RWPE1 (cell line): Measurements from ENCODE around the gene LECT2.

ENCODE experiments used
- CTCF ChIA-PET: fragments of 350-600 bp; sonication (Branson Sonifier 250); formaldehyde crosslinking; extraction: SDS; loops from one replicate; lab custom pipeline; 2021; lab: Yijun Ruan, JAX
- POLR2A ChIA-PET: fragments of 400-600 bp; formaldehyde crosslinking; extraction: SDS; loops from one replicate; lab custom pipeline; 2020; ENCODE audit warnings: antibody characterized with exemption; ENCODE audit not compliant: low non-redundant PET; lab: Yijun Ruan, JAX
- DNase-seq: peaks from one replicate; pipeline ENCODE4 v3.0.0; 2012; ENCODE audit warnings: low spot score
- H3K27ac ChIP-seq: fragments of 450-650 bp; 2 replicates; pipeline ENCODE4 v1.5.1; 2017
- TF ChIP-seq, protein P1 (sequence below): fragments of 450-650 bp; conservative IDR thresholded peaks from 2 replicates; pipeline ENCODE4 v1.5.1; 2017; ENCODE audit warnings: low read depth, mild to moderate bottlenecking

LECT2 gene

GRCh38 chr5:135920199-135920598 lies 34.6 kb downstream of the LECT2 start:
- no peak for DNase-seq
- ChIA-PET CTCF (no interaction called here), POLR2A (no interaction called here)
- no peak overlapping the region for H3K27ac ChIP-seq
- TF ChIP-seq, protein P1, sequence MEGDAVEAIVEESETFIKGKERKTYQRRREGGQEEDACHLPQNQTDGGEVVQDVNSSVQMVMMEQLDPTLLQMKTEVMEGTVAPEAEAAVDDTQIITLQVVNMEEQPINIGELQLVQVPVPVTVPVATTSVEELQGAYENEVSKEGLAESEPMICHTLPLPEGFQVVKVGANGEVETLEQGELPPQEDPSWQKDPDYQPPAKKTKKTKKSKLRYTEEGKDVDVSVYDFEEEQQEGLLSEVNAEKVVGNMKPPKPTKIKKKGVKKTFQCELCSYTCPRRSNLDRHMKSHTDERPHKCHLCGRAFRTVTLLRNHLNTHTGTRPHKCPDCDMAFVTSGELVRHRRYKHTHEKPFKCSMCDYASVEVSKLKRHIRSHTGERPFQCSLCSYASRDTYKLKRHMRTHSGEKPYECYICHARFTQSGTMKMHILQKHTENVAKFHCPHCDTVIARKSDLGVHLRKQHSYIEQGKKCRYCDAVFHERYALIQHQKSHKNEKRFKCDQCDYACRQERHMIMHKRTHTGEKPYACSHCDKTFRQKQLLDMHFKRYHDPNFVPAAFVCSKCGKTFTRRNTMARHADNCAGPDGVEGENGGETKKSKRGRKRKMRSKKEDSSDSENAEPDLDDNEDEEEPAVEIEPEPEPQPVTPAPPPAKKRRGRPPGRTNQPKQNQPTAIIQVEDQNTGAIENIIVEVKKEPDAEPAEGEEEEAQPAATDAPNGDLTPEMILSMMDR, result no peak

DNA sequence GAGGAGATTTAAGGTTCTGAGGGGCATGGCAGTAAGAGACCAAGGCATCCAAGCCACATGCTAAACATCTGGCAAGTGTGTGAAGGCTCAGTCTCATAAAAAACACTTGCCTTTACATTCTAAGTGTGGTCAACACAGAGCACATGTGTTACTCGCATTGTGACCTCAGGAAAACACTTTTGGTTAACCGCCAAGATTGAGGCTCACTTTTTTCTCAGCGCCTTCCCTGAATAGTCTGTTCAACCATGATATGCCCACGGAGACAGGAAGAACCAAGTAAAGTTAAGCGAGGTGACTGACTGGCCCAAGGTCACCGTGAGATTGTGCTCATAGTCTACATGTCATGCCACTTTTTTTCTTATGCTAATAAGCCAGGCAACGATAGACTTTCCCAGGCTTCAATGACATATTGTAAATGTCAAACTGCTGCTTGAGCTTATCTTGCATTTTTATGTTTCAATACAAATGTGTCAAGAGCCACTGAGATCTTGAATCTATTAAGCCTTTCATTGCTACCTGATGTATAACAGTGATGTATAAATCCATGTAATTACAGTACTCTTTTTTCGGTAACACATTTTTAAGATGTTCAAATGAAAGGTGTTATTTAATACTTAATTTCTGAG lies 38.0 kb downstream of the LECT2 start:
- DNase-seq, result no peak
- POLR2A ChIA-PET, result no interaction called here
- no peak overlapping the region for H3K27ac ChIP-seq
- CTCF ChIA-PET, result no interaction called here
- TF ChIP-seq, protein P1, result no peak

DNA sequence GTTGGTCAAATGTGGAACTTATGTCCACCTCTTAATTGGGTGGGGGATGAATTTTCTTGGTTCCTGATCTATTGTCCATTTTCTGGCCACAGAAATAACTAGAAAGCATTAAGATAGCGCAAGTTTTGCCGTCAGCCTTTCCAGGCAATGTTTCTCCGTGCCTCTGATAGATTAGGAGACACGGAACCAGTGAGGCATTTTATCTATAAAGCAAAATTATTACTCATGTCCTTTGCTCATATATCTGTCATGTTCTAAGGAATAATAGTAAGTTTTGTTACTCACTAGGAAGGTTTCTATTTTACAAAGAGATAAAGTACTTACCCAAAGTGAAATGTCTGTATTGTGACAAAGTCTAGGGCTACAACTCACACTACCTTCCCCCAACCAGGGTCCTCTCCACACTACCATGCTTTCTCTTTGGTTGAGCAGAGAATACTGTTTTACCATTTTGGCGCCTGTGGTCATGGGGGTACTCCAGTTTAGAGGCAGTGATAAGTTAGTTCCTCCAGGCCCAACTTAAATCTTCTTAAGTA lies 39.2 kb downstream of the LECT2 start:
- no peak for DNase-seq
- POLR2A ChIA-PET, result no interaction called here

GRCh38 chr5:135913713-135914626 lies 40.8 kb downstream of the LECT2 start:
- no peak overlapping the region for H3K27ac ChIP-seq
- POLR2A ChIA-PET, result no interaction called here
- TF ChIP-seq, protein P1, result no peak
- CTCF ChIA-PET, result interaction anchor here (0.6 to 1.2 kb wide), 2 partner anchors 168 to 270 kb away, joined by 3 to 6 read pairs; no protein-coding TSS in a partner anchor
- no peak for DNase-seq

More for the DNA sequence above, 39.2 kb downstream of the LECT2 start:
- no peak overlapping the region for H3K27ac ChIP-seq
- CTCF ChIA-PET, result interaction anchor here (0.6 to 1.2 kb wide), 3 partner anchors 167 to 407 kb away, joined by 3 to 4 read pairs (median 3); no protein-coding TSS in a partner anchor
- TF ChIP-seq, protein P1, result no peak

DNA sequence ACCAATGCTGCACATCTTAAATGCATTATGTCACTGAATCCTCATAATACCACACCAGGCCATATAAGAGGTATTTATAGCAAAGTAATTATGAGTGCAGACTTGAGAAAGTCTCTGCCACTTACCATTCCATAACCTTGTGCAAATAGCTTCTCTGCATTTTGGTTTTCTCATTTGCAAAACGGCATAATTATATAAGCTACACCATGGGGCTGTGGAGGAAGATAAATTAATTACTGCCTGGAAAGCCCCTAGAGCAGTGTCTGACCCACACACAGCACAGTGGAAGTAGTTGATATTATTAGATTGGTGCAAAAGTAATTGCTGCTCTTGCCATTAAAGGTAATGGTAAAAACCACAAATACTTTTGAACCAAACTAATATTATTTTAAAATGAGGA lies 49.6 kb downstream of the LECT2 start:
- no peak for DNase-seq
- H3K27ac ChIP-seq, result no peak overlapping the region
- TF ChIP-seq, protein P1, result no peak
- POLR2A ChIA-PET, result no interaction called here
- CTCF ChIA-PET, result interaction anchor here (1.2 kb wide), 1 partner anchor 177 kb away, joined by 3 read pairs; no protein-coding TSS in a partner anchor

- ChIA-PET POLR2A (no interaction called here), CTCF (interaction anchor here (0.6 kb wide), 1 partner anchor 340 kb away, joined by 3 read pairs; no protein-coding TSS in a partner anchor)
- no peak overlapping the region for H3K27ac ChIP-seq
- no peak for DNase-seq
- TF ChIP-seq, protein P1, result no peak
Observed at GRCh38 chr5:135901633-135902032, 53.1 kb downstream of the LECT2 start.
